G401 (cell line): ENCODE data around the gene AIG1. TPM values are rescaled to one million over a fixed set of nuclear protein-coding genes. Genes with fewer than 3 reads are reported as not detected.
A peak's percentile ranks its signal among the peaks of the same experiment; 100 is the strongest.
"Not testable (repeated sequence)": the region's sequence is repeated elsewhere in the genome, so short reads cannot be mapped to it uniquely, and the experiment has no call there.

ENCODE experiments used
- DNase-seq: peaks from one replicate; pipeline ENCODE4 v3.0.0-alpha.2; 2015; ENCODE audit warnings: low spot score
- in situ Hi-C: cut with HindIII; loops from 2 replicates; pipeline ENCODE4 v1.10.0; 2016; ENCODE audit warnings: low sequenced_read_pairs, mixed read lengths
- total RNA-seq: library from RNA; depleted of rRNA; stranded (reverse); fragments of >200 nt; shearing (Covaris generic); gene quantifications from 2 replicates; pipeline ENCODE4 v1.2.3, GENCODE V29; 2014

Gene AIG1
- total RNA-seq, 1 experiment from 2014 or later = 28.9 TPM

DNA sequence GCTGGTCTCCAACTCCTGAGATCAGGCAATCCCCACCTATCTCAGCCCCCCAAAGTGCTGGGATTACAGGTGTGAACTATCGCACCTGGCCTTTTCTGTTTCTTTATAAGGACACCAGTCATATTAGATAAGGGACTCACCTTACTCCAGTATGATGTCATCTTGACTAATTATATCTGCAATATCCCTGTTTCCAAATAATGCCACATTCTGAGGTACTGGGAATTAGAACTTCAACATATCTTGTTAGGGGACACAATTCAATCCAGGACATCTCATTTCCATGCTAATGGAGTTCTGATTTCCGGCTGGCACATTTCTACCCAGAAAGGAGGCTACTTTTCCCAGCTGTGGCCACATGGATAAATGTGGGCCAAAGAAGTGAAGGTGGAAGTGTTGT is 6.4 kb upstream of the AIG1 start:
- in situ Hi-C loops = no loop called here
- no peak for DNase-seq

- in situ Hi-C loops = no loop called here
- no peak for DNase-seq
These were observed 5.5 kb upstream of the AIG1 start for GRCh38 chr6:143055213-143055612.

- no peak for DNase-seq
- in situ Hi-C loops = no loop called here
These were observed 4.8 kb upstream of the AIG1 start for GRCh38 chr6:143055891-143056290.

DNA sequence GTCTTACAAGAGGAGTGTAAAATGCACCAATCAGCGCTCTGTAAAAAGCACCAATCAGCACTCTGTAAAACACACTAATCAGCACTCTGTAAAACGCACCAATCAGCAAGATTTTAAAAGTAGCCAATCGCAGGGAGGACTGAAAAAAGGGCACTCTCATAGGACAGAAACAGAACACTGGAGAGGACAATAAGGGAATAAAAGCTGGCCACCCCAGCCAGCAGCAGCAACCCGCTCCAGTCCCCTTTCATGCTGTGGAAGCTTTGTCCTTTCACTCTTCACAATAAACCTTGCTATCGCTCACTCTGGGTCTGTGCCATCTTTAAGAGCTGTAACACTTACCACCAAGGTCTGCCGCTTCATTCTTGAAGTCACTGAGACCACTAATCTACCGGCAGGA is 1.7 kb upstream of the AIG1 start:
- DNase-seq = no peak

DNA sequence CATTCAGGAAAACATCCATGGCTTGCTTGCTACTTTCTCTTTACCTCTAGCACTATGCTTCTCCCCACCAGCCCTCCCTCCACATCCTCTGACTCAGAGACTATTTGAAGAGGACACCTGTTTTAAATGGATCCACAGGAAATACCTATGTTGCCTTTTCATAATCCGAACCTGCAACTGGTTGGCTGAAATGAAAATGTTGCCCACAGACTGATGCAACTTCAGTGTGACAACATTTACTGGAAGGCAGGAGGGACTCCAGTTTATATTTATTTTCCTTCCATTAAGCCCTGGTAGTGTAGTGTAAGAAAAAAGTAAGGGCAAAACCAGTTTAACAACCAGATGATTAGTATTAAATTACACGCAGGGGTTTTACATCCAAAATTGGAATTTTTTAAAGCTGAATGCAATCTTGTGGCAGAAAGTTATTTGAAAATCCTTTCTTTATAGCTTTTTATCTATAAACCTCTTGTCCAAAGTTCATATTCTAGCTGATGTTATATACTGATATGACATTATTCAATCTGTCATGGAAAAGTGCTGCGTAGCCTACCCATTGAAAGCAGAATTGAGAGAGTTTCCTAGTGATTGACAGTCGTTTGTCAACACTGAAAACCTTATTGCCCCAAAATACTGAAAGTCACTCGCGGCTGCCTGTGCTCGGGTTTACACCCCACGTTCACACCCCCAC is 881 bp upstream of the AIG1 start:
- peak; percentile 48 for DNase-seq
- in situ Hi-C loops = no loop called here

More for the DNA sequence above, 1.7 kb upstream of the AIG1 start:
- in situ Hi-C loops = no loop called here

DNA sequence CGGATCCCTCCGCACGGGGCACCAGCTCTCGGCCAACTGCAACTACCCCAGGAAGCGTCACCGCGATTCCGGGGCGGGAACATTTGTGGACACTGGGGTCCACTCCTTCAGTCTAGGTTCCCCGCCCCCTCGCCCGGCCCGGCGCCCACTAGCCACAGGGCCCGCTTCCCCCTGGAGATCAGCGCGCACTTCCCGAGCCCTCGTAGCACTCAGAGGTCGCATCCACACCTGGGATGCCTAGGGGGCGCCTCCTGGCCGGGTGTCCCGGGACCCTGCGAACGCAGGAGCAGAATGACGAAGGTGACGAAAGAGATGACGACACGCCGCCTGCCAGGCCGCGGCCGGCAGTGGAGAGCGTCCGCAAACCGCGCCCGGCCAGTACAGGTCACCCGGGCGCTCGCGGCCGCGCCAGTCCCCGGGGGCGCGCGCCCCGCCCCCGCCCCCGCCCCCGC is 309 bp upstream of the AIG1 start:
- in situ Hi-C loops = no loop called here
- DNase-seq = peak; percentile 81

DNA sequence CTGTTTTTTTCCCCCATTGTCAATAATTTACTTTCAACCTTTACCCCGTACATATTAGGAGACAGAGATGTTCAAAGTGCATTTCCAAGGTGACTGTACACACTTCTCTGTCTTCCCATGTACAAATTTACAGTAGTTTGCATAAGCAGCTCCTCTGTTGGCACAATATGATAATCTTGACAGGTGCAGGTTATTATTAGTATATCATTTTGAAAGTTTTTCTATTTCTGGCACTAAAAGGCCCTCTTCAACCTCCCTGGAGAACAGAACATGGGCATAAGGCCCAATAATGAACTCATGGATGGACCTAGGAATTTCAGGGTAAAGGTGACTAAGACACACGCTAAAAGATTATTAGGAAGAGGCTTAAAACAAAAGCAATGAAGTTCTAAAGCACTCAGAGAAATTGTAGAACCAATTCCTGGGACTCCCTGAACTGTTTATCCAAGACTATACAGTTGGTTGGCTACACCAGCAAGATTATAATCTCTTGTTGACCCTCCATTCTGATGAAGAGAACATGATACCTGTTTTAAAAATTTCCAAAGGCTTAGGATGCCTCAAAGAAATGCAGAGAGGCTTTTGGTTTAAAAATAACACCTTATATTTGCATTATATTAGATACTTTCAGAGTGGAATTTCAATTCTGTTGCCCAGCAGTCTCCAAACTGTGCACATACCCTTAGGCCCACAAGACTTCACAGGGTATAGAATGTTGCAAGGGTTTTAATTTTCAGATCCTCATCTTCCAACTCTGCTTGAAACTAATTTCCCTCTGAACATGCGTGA is 1.1 kb downstream of the AIG1 start:
- DNase-seq = peak; percentile 59
- in situ Hi-C loops = no loop called here

GRCh38 chr6:143062551-143062950 is 1.9 kb downstream of the AIG1 start:
- in situ Hi-C loops = no loop called here
- no peak for DNase-seq

GRCh38 chr6:143063631-143064030 is 2.9 kb downstream of the AIG1 start:
- in situ Hi-C loops = no loop called here
- DNase-seq = no peak

GRCh38 chr6:143064271-143064670 is 3.6 kb downstream of the AIG1 start:
- in situ Hi-C loops = no loop called here

DNA sequence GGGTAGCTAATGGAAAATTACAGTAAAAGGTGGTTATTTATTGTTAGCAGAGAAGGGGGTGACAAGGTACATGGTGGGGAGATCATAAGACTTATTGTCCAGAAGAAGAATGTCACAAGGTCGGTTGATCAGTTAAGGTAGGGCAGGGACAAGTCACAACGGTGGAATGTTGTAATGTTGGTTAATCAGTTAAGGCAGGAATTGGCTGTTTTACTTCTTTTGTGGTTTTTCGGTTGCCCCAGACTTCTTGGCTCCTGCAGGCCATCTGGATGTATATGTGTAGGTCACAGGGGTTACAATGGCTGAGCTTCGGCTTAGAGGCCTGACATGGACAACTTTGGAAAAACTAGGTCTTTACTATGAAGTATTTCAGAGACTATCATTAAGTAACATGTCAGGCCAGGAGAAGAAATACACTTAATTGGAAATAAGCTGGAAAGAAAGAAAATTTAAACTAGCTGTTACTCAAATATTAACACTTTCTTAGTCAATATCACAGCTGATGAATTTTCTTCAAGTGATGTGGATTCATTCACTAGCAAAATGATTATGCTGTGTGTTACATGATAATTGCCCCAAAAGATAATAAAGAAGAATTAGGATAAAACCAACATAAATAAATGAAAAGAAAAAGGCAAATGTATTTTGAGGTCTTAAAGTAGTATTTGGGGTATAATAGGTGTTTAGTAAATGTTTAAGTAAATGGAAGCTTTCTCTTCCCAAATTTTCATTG is 4.4 kb downstream of the AIG1 start:
- no peak for DNase-seq
- in situ Hi-C loops = no loop called here

More at GRCh38 chr6:143064271-143064670, 3.6 kb downstream of the AIG1 start:
- DNase-seq = no peak

DNA sequence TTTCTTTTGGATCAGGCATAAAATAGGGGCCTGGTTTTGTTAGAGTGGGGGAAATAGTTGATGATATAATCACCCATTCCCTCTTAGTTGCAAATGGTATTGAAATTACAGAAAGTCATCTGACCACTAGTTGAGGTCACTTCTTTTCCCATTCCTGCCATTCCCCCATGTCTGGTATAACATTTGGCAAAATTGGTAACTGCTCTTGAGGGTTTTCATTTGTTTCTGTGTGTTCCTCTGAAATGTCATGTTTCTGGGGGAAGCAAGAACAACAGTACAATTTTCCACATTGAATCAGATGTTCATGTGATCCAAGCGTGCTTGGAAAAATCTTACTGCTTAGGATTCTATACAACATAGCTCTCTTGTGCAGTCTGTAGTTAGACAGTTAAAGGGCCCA is 7.3 kb downstream of the AIG1 start:
- in situ Hi-C loops = no loop called here
- DNase-seq = no peak

DNA sequence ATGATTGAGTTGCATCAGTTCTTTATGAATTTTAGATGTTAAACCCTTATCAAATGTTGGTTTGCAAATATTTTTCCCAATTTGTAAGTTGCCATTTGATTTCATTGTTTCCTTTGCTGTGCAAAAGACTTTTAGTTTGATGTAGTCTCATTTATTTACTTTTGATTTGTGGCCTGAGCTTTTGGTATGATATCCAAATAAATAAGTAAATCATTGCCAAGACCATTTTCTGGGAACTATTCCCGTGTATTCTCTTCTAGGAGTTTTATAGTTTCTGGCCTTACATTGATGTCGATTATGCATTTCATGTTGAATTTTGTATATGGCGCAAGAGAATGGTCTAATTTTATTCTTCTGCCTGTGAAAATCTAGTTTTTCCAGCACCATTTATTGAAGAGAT is 13.4 kb downstream of the AIG1 start:
- DNase-seq = no peak
- in situ Hi-C loops = no loop called here

DNA sequence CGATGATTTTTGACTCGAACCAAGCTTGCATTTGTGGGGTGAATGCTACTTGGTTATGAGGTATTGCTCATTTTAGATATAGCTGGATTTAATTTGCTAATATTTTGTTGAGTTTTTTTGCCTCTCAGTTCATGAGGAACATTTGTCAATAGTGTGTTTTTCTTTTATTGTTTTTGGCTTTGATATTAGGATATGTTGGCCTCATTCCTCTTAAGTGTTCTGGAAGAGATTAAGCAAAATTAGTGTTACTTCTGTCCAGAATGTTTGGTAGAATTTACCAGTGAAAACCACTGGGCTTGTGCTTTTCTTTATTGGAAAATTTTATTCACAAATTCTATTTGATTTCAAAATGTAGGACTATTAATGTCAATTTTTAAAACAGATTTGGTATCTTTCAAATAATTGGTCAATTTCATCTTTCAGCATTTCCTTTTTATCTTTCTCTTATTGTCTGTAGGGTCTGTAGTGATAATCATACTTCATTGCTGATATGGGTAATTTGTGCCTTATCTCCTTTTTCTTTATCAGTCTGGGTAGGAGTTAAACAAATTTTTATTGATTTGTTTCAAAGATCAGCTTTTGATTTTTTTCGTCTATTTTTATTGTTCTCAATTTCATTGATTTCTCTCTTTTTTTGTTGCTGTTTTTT is 14.1 kb downstream of the AIG1 start:
- in situ Hi-C loops = no loop called here
- no peak for DNase-seq

GRCh38 chr6:143078468-143079324 is 18.0 kb downstream of the AIG1 start:
- in situ Hi-C loops = no loop called here
- DNase-seq = no peak

GRCh38 chr6:143079325-143079640 is 18.6 kb downstream of the AIG1 start:
- in situ Hi-C loops = no loop called here
- DNase-seq = no peak

DNA sequence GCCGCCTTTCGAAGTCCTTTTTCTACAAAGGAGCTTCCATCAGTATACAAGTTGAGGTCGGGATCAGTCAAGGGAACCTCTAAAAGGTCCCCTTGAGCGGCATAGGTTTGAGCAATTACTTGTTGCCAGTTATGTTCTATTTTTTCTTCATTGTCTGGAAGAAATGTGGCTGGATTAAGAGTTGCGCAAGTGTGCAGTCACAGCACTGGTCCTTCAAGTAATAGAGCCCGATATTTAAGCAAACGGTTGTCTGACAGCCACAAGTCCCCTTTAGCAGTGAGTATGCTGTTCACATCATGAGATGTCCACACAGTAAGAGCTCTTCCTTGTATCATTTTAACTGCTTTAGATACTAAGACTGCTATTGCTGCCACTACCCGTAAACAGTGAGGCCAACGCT is 21.6 kb downstream of the AIG1 start:
- in situ Hi-C loops, DNase-seq: not testable (repeated sequence)

- in situ Hi-C loops, DNase-seq: not testable (repeated sequence)
These were observed 23.3 kb downstream of the AIG1 start for GRCh38 chr6:143084019-143084418.

DNA sequence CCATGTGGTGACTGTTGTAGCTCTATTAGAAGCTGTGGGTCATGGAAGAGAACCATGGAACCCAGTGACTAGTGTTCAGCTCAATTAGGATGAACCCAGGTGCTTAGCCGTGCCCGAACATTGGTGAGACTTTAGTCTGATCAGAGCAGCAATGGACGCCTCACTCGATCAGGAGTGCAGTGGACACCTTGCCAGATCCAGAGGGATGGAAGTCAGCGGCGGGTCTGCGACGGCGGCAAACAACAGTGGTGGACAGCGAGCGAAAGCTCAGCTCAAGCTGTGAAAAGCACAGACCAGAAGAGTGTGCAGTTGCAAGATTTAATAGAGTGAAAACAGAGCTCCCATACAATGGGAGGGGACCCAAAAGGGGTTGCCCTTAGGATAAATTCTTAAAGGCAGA is 26.6 kb downstream of the AIG1 start:
- DNase-seq, in situ Hi-C loops: not testable (repeated sequence)
